ENCODE measurements around the gene TMEM140.
"Not testable (repeated sequence)": the region's sequence is repeated elsewhere in the genome, so short reads cannot be mapped to it uniquely, and the experiment has no call there.

Gene TMEM140

DNA sequence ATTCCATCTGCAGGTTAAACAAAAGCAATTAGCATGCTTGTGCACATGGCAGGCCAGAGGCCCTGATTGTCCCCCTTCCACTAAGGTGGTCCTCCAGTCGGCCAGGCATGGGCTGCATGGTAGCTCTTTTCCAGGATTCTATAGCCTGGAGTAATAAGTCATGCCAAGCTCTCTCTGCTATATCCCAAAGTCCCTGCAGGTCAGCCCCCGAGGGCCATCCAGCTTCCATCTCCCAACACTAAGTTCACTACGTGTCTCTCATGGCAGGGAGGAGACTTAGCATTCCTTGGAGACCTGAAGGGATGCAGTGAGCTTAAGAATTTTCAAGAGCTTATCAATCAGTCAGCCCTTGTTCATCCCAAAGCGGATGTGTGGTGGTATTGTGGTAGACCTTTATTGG lies 26.0 kb downstream of the TMEM140 start:
- not testable (repeated sequence) for DNase-seq (ENCODE audit: low read depth in 3 of 3)

DNA sequence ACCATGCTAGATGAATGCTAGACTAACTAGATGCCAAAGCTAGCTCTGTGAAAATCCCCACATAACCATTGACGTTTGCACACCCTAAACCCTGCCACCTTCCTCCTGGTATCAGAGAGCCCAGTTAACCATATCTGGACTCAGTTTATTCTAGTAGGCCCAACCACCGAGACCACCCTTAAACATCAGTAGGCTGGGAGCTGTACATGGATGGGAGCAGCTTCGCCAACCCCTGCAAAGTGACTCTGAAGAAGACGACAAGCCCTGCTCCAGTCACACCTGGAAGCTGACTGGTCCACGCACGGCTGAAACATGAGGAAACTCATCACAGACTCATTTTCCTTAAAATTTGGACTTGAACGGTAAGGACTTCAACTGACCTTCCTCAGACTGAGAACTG lies 27.1 kb downstream of the TMEM140 start:
- no peak for DNase-seq (ENCODE audit: low read depth in 3 of 3)

DNA sequence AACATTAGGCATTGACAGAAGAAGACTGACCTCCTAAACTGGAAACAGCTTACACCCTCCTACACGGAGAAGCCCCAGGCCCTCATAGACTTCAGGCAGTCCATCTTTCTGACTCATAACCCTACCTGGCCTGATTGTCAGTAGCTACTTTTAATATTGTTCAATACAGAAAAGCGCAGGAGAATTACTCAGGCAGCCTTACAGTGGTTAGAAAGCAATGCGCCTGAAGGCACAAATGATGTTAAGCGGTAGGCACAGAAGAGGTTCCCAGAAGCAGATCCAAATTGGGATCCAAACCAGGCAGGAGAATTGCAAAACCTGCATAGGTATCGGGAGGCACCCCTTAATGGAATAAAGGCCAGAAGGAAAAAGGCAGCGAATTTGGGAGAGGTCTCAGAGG lies 28.1 kb downstream of the TMEM140 start:
- DNase-seq (ENCODE audit: low read depth in 3 of 3), result no peak

DNA sequence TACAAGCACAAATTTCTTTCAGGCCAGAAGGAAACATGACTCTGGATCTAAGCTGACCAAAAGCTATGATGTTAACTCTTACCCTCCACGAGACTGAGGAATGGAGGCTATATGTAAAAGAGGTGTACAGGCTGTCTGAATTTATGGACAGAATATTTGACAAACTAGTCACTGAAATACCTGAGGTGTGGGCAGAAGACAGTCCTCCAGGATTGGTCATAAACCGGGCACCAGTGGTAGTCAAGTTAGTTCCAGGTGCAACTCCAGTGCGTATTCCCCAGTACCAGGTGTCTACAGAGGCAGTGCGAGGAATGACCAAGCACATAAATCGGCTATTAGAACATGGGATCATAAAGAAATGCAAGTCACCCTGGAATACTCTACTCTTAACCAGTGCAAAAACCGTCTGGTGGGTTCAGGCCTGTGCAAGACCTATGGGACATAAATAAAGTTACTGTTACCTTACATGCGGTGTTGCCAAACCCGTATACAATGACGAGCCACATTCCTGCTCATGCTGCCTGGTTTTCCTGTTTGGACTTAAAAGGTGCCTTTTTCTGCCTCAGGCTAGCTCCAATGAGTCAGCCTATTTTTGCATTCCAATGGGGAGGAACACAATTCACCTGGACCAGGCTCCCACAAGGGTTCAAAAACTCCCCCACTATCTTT lies 29.3 kb downstream of the TMEM140 start:
- no peak for DNase-seq (ENCODE audit: low read depth in 3 of 3)

DNA sequence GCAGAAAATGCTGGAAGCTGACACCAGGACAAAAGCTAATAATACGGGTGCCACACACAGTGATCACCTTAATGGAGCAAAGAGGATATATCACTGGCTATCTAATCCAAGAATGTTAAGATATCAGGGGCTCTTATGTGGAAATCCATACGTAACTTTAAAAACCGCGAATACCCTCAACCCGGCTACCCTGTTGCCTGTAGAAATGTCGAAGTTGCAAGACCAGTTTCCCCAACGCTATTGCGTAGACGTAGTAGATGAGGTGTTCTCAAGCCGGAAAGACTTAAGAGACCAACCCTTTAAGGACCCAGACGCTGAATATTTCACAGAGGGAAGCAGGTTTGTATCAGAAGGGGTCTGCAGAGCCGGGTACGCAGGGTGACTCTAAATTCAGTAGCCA lies 30.5 kb downstream of the TMEM140 start:
- no peak for DNase-seq (ENCODE audit: low read depth in 3 of 3)

DNA sequence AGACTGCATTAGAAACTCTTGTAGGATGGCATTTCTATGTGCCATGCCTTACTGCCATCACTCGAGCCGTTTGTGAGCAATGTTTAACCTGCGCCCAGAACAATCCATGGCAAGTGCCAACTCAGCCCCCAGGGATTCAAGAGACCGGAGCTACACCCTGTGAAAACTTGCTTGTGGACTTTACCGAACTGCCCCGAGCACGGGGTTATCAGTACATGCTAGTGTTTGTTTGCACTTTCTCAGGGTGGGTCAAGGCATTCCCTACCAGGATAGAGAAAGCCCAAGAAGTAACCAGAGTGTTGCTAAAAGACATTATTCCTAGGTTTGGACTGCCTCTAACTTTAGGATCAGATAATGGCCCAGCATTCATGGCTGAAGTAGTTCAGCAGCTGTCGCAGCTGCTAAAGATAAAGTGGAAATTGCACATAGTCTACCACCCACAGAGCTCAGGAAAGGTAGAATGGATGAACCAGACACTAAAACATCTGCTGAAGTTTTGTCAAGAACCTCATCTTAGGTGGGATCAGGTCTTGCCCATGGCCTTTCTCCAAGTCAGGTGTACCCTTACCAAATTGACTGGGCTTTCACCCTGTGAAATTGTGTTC lies 31.6 kb downstream of the TMEM140 start:
- no peak for DNase-seq (ENCODE audit: low read depth in 3 of 3)

DNA sequence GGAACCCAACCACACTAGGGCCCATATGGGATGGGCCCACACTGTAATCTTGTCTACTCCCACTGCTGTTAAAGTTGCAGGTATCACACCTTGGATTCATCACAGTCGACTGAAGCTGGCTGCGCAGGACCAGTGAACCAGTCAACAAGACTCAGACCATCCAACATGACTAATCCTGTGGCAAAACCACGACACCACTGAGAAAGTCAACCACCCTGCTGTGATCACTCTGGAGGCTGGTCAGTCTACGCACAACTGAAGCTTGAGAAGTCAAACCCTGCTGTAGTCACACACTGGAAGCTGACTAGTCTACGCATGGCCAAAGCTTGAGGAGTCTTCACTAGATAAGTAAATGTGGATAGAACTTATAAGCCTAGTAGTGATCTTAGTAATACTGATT lies 32.2 kb downstream of the TMEM140 start:
- no peak for DNase-seq (ENCODE audit: low read depth in 3 of 3)

DNA sequence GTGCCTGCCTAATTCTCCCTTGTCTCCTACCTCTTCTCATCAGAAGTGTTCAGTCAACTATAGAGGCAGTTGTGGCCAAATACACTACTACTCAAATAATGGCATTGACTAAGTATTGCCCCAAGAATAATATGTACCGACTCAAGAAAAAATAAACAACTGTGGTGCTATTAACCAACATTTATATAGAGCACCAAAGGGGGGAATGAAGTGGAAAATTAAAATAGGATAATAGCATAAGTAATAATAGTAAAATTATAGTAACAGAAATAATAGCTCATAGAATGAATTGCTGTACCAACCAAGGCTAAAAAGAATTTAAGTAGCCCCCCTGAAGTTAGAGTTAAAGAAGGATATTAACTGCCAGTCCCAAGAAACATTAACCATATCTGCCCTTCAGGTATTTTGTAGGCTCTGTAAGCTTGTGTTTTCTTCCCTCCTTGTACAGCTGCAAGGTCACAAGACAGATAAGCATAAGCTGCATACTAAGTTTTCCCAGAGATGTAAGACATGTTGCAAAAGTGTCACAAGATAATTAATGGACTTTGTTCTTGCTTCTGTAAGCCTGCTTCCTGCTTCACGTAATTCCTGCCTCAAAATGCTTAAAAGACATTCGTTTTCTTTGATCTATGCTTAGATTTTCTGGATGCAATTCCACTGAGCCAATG lies 33.5 kb downstream of the TMEM140 start:
- DNase-seq (ENCODE audit: low read depth in 3 of 3), result no peak

DNA sequence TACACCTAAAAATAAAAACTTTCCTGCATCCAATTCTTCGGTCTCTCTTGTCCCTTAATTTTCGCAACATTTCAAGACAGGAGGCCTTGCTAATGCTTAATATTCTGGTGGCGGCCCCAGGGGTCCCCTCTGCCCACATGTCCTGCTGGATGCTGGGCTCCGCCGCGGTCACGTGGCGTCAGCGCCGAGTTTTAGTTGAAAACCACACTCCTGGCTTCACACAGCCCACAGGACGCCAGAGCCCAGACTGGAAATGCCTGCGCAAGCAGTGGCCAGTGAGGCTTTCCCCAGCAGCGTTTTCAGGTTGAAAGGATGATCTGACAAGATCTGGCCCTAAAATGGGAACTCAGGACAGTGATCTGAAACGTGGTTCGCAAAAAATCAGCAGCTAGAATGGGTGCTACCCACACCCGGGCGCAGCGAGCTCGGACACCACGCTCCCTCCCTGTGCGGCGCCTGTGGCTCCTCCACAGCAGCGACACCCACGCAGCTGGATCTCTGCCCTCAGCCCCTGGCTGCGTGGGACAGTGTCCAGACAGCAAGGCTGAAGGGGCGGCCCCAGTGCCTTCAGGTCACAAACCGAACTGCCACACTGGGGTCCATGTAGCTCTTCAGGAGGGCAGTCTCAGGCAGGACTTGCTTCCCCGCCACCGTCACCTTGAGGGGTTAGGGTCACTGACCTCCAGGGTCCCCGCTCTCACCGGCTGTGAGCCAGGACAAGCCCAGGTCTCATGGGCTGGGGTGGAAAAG lies 34.2 kb downstream of the TMEM140 start:
- no peak for DNase-seq (ENCODE audit: low read depth in 3 of 3)

DNA sequence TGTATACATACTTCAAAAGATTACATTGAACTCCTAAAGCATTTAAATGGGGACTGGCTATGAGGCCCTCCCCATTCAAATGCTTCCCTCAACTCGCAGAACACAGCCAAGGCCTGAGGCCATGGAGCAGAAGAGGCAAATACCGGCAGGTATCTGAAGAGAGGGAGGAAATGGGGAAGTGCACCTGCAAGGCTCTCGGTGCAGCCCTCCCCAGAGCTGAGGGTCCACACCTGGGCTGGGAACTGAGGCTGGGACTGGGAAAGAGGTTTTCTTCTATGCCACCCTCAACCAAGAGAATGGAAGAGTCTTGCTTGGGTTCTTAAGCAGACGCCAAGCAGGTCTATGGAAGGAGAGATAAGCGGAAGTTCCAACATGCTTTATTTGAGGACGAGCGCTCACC lies 35.6 kb downstream of the TMEM140 start:
- DNase-seq (ENCODE audit: low read depth in 3 of 3), result no peak

DNA sequence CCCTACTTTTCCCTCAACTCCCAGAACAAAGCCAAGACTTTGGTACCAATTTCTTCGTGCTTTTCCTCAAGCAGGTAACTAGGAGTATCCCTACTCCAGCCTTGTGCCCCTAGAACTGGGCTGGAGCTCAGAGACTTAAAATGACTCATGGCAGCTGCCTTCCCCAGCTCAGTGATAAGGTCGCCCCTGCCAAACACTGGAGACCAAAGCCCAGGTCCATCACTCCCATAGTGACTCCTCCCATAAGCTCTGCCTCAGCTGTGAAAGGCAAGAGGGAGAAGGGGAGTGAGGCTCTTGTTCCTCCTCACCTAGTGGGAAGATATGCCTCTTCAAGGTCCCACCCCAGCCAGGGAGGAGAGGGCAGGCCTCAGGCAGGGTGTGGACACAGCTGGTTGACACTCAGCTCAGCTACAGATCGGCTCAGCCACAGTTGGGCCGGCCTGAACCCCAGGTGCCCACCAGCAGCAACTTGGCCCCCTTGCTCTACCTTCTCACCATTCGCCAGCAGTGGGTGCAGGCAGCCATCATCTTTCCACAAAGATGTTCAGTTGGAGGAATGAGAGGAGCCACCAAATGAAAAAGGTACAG lies 36.5 kb downstream of the TMEM140 start:
- no peak for DNase-seq (ENCODE audit: low read depth in 3 of 3)

DNA sequence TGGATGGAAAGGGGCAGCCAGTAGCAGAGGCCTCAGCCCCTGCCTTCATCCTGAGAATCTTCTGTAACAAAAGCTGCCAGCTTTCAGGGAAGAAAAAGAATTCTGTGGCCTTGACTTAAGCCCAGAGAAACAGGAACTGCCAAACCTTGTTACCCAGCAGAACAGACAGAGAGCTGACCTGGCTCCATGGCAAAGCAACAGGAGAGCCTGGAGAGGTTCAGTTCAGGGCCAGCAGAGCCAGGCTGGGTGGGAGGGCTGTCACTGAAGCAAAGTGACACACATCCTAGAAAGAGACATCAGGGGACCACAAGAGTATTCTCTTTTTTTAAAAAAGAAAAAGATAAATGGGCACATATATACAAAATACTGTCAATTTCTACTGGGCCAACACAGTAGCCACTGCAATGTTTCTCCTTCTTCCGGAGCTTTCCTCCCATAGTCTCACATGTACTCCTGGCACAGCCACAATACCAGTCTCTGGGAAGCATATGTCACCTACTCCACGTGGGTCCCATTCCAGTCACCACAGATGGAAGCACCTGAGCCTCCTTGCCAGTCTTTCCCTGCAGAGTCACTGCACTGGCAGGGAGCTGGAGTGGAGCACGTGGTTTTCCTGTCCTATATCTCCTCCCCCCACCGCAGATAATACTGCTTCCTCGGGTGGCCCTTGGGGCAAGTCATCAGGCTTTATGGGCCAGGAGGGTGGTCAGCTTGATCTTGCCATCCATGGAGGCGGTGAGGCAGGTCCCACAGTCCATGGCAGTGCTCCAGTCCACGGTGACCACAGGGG lies 37.8 kb downstream of the TMEM140 start:
- no peak for DNase-seq (ENCODE audit: low read depth in 3 of 3)

DNA sequence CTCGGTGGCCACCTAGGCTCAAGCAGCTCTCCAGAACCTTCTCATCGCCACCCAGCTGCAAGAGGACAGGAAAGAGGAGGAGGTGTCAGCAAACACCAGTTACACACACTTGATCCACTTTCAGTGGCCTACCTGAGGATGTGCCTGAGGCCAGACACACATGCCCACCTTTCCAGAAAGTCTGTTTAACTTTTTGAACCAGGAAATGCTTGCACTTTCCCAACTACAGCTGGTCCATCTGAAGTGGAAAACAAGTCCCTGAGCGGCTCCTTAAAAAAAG lies 38.3 kb downstream of the TMEM140 start:
- no peak for DNase-seq (ENCODE audit: low read depth in 3 of 3)

DNA sequence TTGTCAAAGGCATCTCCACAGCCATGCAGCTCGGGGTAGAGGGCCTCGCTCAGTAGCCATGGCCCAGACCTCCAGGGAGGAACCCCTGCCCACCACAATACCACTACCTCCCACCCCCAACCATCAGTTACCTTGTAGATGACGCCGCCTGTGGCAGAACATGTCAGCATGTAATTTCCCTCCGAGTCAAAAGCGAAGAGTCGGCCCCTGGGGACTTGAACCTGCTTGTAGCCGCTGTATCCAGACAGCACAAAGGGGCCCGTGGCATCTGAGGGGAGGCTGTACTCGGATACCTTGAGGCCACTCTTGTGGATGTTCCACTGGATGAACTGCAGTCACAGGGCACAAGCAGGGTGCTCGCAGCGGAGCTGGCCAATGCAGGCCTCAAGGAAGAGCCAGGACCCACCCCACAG lies 39.0 kb downstream of the TMEM140 start:
- no peak for DNase-seq (ENCODE audit: low read depth in 3 of 3)

DNA sequence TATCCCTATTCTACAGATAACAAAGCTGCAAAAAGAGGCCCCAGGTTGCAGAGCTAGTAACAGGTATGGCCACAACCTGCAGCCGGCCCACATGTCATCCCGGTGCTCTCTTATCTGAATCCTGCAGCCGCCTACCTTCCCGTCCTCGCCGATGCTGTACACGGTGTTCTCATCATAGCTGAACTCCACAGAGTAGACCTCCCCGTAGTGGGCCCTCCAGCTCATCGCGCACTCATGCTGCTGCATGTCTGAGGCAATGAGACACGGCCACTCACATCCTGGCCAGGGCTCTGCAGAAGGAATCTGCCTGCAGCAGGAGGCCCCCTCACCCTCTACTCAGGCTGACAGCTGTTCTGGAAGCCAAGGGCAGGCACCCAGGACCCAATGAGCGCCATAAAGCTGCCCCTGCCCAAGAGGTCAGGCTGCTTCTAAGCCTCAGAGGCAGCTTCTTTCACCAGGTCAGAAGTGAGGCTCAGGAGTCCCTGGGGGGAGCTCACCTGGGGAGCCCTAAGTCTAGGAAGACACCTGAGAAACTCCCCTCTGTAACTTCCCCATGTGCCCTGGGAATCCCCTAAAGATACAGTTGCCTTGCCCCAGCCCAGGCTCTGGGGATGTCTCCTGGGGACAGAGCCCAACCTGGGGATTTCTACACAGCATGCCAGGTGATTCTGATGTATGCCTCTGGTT lies 40.6 kb downstream of the TMEM140 start:
- no peak for DNase-seq (ENCODE audit: low read depth in 3 of 3)

DNA sequence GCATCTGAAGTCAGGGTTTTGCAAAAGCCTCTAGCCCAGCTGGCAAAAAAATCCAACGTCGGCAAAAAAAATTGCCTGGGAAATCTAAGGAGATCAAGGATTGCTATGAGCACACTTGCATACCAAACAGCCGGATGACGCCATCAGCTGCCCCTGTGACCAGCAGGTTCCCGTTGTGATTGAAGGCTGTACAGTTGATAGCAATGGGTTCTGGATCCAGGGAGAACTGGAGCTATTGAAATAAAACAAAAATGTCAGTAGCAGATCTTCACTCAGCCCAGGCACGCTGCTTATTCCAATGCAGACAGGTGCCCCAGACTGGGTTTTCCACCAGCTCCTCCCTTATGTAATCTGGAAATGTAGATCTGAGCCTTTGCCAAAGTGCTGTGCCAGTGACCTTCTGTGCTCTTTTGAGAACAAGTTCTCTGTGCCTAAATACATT lies 41.4 kb downstream of the TMEM140 start:
- no peak for DNase-seq (ENCODE audit: low read depth in 3 of 3)

DNA sequence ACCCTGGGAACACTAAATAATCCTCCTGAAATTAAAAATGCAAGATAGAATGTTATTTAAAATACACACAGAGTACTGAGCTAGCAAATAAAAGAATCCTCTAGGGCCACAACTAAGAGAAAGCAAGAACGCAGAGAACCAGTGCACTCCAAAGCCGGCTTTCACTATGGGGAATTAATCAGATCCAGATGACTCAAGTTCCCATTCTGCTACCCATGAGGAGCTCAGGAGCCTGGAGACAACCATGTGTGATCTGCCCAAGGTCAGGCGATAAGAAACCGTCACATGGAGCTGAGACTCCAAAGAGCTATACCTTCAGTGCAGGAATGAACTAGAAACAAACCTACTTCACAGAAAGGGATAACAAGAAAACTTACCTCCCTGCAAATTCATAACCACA lies 42.1 kb downstream of the TMEM140 start:
- no peak for DNase-seq (ENCODE audit: low read depth in 3 of 3)

DNA sequence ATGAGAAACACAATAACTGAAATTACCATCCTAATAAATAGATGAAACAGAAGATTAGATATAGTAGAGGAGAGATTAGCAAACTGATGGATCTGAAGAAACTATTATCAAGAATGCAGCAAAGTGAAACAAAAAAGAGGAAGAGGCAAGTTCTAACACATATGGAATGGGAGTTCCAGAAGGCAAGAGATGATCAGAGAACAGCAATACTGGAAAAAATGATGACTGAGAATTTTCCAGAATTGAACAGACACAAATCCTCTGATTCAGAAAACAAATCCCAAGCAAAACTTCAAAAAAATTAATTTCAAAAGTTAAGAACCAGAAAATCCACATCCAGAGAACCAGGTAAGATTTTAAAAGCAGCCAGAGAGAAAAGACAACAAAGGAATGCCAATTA lies 42.8 kb downstream of the TMEM140 start:
- DNase-seq (ENCODE audit: low read depth in 3 of 3), result no peak

DNA sequence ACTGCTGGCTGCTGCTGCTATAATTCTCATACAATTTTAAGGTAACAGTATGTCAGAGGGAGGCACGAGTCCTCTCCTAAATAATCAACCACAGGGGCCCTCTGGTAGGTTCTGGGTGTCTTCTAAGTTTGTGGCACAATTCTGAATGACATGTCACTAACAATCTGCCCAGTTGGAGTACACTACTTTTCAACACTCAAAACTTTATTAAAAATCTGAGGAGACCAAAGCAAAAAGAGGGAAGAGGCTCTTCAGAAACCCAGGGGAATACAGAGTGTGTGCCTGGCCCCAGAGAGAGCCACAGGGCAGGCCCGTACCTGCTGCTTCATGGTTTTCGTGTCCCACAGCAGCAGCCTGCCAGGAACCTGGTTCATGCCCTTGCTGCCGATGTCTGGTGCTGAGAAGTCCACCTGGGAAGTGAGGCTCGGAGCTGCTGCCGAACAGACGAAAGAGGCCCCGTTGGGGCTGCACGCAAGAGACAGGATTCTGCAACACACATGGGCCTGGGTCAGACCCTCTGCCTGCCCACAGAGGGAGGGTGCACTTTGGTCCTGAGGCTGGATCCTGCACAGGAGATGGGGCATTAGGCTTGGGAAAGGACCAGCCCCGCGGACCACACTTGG lies 45.2 kb downstream of the TMEM140 start:
- DNase-seq (ENCODE audit: low read depth in 3 of 3), result no peak

DNA sequence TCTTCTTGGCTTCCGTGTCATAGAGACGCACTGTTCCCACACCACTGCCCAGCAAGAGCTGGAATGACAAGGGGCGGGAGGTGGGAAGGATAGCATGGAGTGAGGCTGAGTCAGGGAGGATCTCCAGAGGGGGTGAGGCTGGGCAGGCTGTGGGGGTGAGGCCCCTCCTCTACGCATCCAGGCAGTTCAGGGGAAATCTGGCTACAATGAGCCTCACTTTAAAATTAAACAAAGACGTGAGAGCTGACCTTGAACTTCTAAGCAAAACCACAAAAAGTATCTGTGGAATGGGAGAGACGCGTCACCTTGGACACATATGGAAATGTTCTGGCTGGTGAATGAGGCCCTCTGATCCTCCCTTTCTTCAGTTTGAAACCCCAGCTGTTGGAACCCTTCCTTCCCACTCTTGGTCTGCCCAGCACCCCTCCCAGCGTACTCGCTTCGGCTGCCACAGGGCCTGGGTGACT lies 45.8 kb downstream of the TMEM140 start:
- no peak for DNase-seq (ENCODE audit: low read depth in 3 of 3)

Data from stimulated activated CD4-positive, alpha-beta T cell treated with anti-CD3 and anti-CD28 coated beads, TNF-alpha, amount 100 ng/mL, for 48 hours (primary cell).